Caco-2 (cell line): ENCODE results near the gene CPN2. TPM values are rescaled to one million over a fixed set of nuclear protein-coding genes. Genes with fewer than 3 reads are reported as not detected.

Experiments used
- BruUV-seq: library from RNA; stranded (reverse); fragments of 400-500 nt; replicated peaks from 2 replicates; lab custom pipeline; 2021; lab: Mats Ljungman, UMichigan
- CTCF ChIA-PET: fragments of 300-600 bp; sonication (Branson Sonifier 250); formaldehyde crosslinking; loops from one replicate; lab custom pipeline; 2022; ENCODE audit warnings: antibody characterized with exemption; lab: Charles Lee
- POLR2A ChIA-PET: fragments of 300-600 bp; sonication (Branson Sonifier 250); formaldehyde crosslinking; loops from one replicate; lab custom pipeline; 2022; ENCODE audit warnings: antibody characterized with exemption; lab: Charles Lee
- DNase-seq, 2 experiments: peaks; one replicate each; pipeline versions ENCODE4 v3.0.0 to v3.0.0-alpha.2; 2020 to 2022
- H3K27me3 ChIP-seq: replicated peaks from 2 replicates; pipeline ENCODE4 v1.6.0; 2011; ENCODE audit warnings: low read length; ENCODE audit not compliant: control insufficient read depth, insufficient read depth
- H3K36me3 ChIP-seq: 2 replicates; pipeline ENCODE4 v1.5.1; 2011; ENCODE audit warnings: low read length; ENCODE audit not compliant: control insufficient read depth, insufficient read depth
- H3K4me1 ChIP-seq: fragments of 250-450 bp; sonication (Bioruptor Pico); 2 replicates; pipeline ENCODE4 v1.5.1; 2020; ENCODE audit warnings: mild to moderate bottlenecking
- H3K4me3 ChIP-seq: 2 replicates; pipeline ENCODE4 v1.5.1; 2011; ENCODE audit warnings: low read depth, mild to moderate bottlenecking, control low read depth, low read length
- H3K9me3 ChIP-seq: fragments of 250-450 bp; sonication (Bioruptor Pico); 2 replicates; pipeline ENCODE4 v1.5.1; 2020; ENCODE audit warnings: mild to moderate bottlenecking, moderate library complexity
- H3K27ac Mint-ChIP-seq: one replicate; pipeline ENCODE4 v1.8.0; 2022; ENCODE audit warnings: mixed read lengths; ENCODE audit not compliant: unreplicated experiment
- H3K27me3 Mint-ChIP-seq: one replicate; pipeline ENCODE4 v1.8.0; 2022; ENCODE audit warnings: mixed read lengths; ENCODE audit not compliant: insufficient read depth, unreplicated experiment
- H3K36me3 Mint-ChIP-seq: one replicate; pipeline ENCODE4 v1.8.0; 2022; ENCODE audit warnings: mild to moderate bottlenecking, mixed read lengths; ENCODE audit not compliant: insufficient read depth, unreplicated experiment
- H3K4me1 Mint-ChIP-seq: one replicate; pipeline ENCODE4 v1.8.0; 2022; ENCODE audit warnings: low read depth, mixed read lengths; ENCODE audit not compliant: unreplicated experiment
- H3K4me3 Mint-ChIP-seq: one replicate; pipeline ENCODE4 v1.8.0; 2022; ENCODE audit warnings: mild to moderate bottlenecking, moderate library complexity, mixed read lengths; ENCODE audit not compliant: unreplicated experiment
- H3K9me3 Mint-ChIP-seq: one replicate; pipeline ENCODE4 v1.8.0; 2022; ENCODE audit warnings: mixed read lengths; ENCODE audit not compliant: unreplicated experiment
- intact Hi-C: fragments of 100-400 bp; cut with micrococcal nuclease; formaldehyde crosslinking; loops from one replicate; pipeline ENCODE4 v1.10.0; 2022; ENCODE audit not compliant: unreplicated experiment
- total RNA-seq: library from RNA; stranded (reverse); gene quantifications from 2 replicates; pipeline ENCODE4 v1.2.3, GENCODE V29; 2022
- TF ChIP-seq, protein P1 (sequence below), 2 experiments: fragments of 200-600 bp in 1 of 2; IDR thresholded peaks; 1 replicate in 1 of 2; 2 replicates in 1 of 2; pipeline versions ENCODE4 v1.5.1 to v1.8.0; 2011 to 2022; ENCODE audit warnings: antibody characterized with exemption in 1 of 2, control low read depth in 1 of 2, inconsistent platforms in 1 of 2, low read depth in 1 of 2, low read length in 1 of 2, mild to moderate bottlenecking in 1 of 2, moderate library complexity in 1 of 2; ENCODE audit not compliant: insufficient read depth in 1 of 2, severe bottlenecking in 1 of 2, unreplicated experiment in 1 of 2

The CPN2 gene
- total RNA-seq, 1 experiment from 2014 or later: not detected

DNA sequence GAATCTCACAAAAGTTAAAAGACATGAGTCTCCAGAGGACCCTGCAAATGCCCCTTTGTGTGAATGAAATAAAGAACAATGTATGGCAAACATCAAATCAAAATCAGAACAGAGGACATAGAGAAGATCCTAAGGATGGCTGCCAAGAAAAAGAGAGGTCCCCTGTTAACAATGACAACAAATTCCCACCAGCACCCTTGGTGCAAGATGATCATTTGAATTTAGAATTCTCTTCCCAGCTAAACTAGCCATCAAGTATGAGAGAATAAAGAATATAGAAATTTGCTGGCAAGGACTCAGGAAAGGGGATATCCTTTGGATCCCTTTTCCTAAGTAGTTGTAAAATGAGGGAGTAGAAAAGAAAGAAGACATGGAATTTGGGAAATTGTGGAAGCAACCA is 39.7 kb upstream of the CPN2 start:
- no peak overlapping the region for H3K4me3 ChIP-seq
- Mint-ChIP-seq H3K27ac (no peak overlapping the region), H3K4me3 (no peak overlapping the region), H3K4me1 (peaks cover 17% of the 10 kb centered on the region), H3K27me3 (no peaks in the 10 kb centered on the region), H3K36me3 (no peaks in the 10 kb centered on the region), H3K9me3 (peaks cover 24% of the 10 kb centered on the region)
- H3K36me3 ChIP-seq: no peaks in the 10 kb centered on the region
- H3K9me3 ChIP-seq: 0 out of 2 replicates have a peak, but pooled peaks cover 13% of the 10 kb centered on the region
- DNase-seq: no peak
- H3K4me1 ChIP-seq: peaks cover 22% of the 10 kb centered on the region
- CTCF ChIA-PET: no interaction called here
- intact Hi-C loops: no loop called here
- POLR2A ChIA-PET: no interaction called here
- no TSS peak for BruUV-seq
- no peaks in the 10 kb centered on the region; the same call in 1 of the 2 replicates for H3K27me3 ChIP-seq
- TF ChIP-seq, protein P1, sequence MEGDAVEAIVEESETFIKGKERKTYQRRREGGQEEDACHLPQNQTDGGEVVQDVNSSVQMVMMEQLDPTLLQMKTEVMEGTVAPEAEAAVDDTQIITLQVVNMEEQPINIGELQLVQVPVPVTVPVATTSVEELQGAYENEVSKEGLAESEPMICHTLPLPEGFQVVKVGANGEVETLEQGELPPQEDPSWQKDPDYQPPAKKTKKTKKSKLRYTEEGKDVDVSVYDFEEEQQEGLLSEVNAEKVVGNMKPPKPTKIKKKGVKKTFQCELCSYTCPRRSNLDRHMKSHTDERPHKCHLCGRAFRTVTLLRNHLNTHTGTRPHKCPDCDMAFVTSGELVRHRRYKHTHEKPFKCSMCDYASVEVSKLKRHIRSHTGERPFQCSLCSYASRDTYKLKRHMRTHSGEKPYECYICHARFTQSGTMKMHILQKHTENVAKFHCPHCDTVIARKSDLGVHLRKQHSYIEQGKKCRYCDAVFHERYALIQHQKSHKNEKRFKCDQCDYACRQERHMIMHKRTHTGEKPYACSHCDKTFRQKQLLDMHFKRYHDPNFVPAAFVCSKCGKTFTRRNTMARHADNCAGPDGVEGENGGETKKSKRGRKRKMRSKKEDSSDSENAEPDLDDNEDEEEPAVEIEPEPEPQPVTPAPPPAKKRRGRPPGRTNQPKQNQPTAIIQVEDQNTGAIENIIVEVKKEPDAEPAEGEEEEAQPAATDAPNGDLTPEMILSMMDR (IDR thresholded peaks at IDR 0.05; ENCODE audit: insufficient read depth in 1 of 2, low read depth in 1 of 2, low read length in 1 of 2, severe bottlenecking in 1 of 2, unreplicated experiment in 1 of 2): no peak

DNA sequence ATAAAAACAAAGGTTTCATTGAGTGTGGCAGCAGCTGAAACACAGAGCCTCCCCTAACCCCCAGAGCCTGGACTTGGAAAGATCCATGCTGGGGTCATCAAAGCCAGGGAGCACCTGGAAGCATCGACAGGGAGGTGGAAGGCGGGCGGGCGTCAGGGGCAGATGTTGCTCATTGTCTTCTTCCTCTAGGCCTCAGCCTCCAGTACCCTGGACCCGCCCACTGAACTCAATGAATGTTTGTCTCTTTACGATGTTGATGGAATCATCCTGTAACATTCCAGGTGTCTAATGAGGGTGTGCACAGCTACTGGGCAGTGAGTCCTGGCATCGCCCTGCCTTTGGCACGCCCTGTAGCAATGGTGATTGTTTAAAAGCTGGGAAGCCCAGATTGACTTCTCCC is 38.1 kb upstream of the CPN2 start:
- ChIA-PET POLR2A (no interaction called here), CTCF (no interaction called here)
- no peaks in the 10 kb centered on the region; the same call in 1 of the 2 replicates for H3K27me3 ChIP-seq
- peaks cover 11% of the 10 kb centered on the region for H3K4me1 ChIP-seq
- peaks cover 11% of the 10 kb centered on the region for H3K4me1 Mint-ChIP-seq
- no peak overlapping the region for H3K4me3 ChIP-seq
- no peaks in the 10 kb centered on the region for H3K27me3 Mint-ChIP-seq
- TF ChIP-seq, protein P1 (IDR thresholded peaks at IDR 0.05; ENCODE audit: insufficient read depth in 1 of 2, low read depth in 1 of 2, low read length in 1 of 2, severe bottlenecking in 1 of 2, unreplicated experiment in 1 of 2): no peak
- H3K36me3 ChIP-seq: no peaks in the 10 kb centered on the region
- no peaks in the 10 kb centered on the region for H3K36me3 Mint-ChIP-seq
- no peak overlapping the region for H3K27ac Mint-ChIP-seq
- no peak for DNase-seq
- BruUV-seq: no TSS peak
- 0 out of 2 replicates have a peak, but pooled peaks cover 13% of the 10 kb centered on the region for H3K9me3 ChIP-seq
- H3K9me3 Mint-ChIP-seq: peaks cover 24% of the 10 kb centered on the region
- intact Hi-C loops: no loop called here
- H3K4me3 Mint-ChIP-seq: no peak overlapping the region

DNA sequence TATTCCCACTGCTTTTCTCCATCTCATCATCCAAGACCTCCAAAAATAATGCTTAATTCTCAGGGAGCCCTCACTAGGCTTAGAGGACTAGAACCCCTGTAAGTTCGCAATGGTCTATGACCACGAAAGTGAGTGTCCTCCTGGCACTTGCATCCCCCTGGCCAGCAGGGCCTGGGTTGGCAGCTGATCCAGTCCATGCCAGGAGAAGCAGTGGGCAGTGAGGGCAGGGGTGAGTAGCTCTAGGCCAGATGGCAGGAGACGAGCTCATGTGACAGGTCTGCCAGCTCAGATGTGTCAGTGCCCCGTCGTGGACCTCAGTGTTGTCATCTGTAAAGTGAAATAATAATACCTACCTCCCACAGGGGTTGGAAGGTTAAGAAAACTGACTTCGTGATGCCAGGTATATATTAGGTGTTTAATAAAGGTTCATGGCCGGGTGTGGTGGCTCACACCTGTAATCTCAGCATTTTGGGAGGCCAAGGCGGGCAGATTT is 36.8 kb upstream of the CPN2 start:
- no peaks in the 10 kb centered on the region for H3K27me3 Mint-ChIP-seq
- ChIA-PET POLR2A (no interaction called here), CTCF (no interaction called here)
- no peak overlapping the region for H3K4me3 Mint-ChIP-seq
- Histone ChIP-seq H3K9me3 (0 out of 2 replicates have a peak, but pooled peaks cover 13% of the 10 kb centered on the region), H3K27me3 (no peaks in the 10 kb centered on the region; the same call in 1 of the 2 replicates), H3K4me3 (no peak overlapping the region), H3K36me3 (no peaks in the 10 kb centered on the region), H3K4me1 (peaks cover 11% of the 10 kb centered on the region)
- no peaks in the 10 kb centered on the region for H3K36me3 Mint-ChIP-seq
- H3K4me1 Mint-ChIP-seq: peaks cover 11% of the 10 kb centered on the region
- no peak overlapping the region for H3K27ac Mint-ChIP-seq
- no TSS peak for BruUV-seq
- intact Hi-C loops: no loop called here
- TF ChIP-seq, protein P1 (IDR thresholded peaks at IDR 0.05; ENCODE audit: insufficient read depth in 1 of 2, low read depth in 1 of 2, low read length in 1 of 2, severe bottlenecking in 1 of 2, unreplicated experiment in 1 of 2): no peak
- peaks cover 24% of the 10 kb centered on the region for H3K9me3 Mint-ChIP-seq
- DNase-seq: no peak
